Right renal cortex interstitium (tissue), 3 donors: ENCODE results near the gene DIDO1. TPM values are rescaled to one million over a fixed set of nuclear protein-coding genes. Genes with fewer than 3 reads are reported as not detected.
"Not testable (repeated sequence)": the region's sequence is repeated elsewhere in the genome, so short reads cannot be mapped to it uniquely, and the experiment has no call there.

Experiments used
- DNase-seq, 3 donors: peaks; one replicate each; pipeline ENCODE4 v3.0.0-alpha.2; 2013; ENCODE audit warnings: low read depth in 3 of 3, low spot score in 2 of 3
- polyA plus RNA-seq, 3 donors: library from polyadenylated mRNA; unstranded; fragments of 120-200 nt; gene quantifications; one replicate each; pipeline ENCODE4 v1.2.1, GENCODE V29; 2013; ENCODE audit not compliant: insufficient read length in 3 of 3

The DIDO1 gene
- polyA plus RNA-seq, 3 donors = 49.0 to 58.6 (median 57.1) TPM

- DNase-seq = no peak
These were observed 44.5 kb downstream of the DIDO1 start for GRCh38 chr20:62881662-62882395.

GRCh38 chr20:62880935-62881661 is 45.2 kb downstream of the DIDO1 start:
- DNase-seq = no peak

GRCh38 chr20:62880147-62880934 is 46.0 kb downstream of the DIDO1 start:
- no peak for DNase-seq

- no peak for DNase-seq
These were observed 46.8 kb downstream of the DIDO1 start for GRCh38 chr20:62879275-62880146.

- DNase-seq = no peak
These were observed 47.9 kb downstream of the DIDO1 start for GRCh38 chr20:62878244-62879038.

- DNase-seq = no peak
These were observed 49.1 kb downstream of the DIDO1 start for GRCh38 chr20:62876902-62877816.

- DNase-seq = no peak
These were observed 49.8 kb downstream of the DIDO1 start for GRCh38 chr20:62876501-62876901.

- DNase-seq = no peak
These were observed 50.6 kb downstream of the DIDO1 start for GRCh38 chr20:62875419-62876361.

- DNase-seq = no peak
These were observed 51.4 kb downstream of the DIDO1 start for GRCh38 chr20:62874964-62875344.

GRCh38 chr20:62873681-62874031 is 52.6 kb downstream of the DIDO1 start:
- DNase-seq = not testable (repeated sequence)

- no peak for DNase-seq
These were observed 53.0 kb downstream of the DIDO1 start for GRCh38 chr20:62873280-62873679.

GRCh38 chr20:62872862-62873261 is 53.4 kb downstream of the DIDO1 start:
- no peak for DNase-seq

GRCh38 chr20:62872184-62872847 is 54.0 kb downstream of the DIDO1 start:
- no peak for DNase-seq

- no peak for DNase-seq
These were observed 62.1 kb downstream of the DIDO1 start for GRCh38 chr20:62864207-62864606.

- no peak for DNase-seq
These were observed 64.5 kb downstream of the DIDO1 start, which contains the start of gene TCFL5 for GRCh38 chr20:62861726-62862336. TCFL5 (minus strand) TSS chr20:62861822; CDS start chr20:62861670, 152 bp downstream.

- DNase-seq = no peak
These were observed 65.2 kb downstream of the DIDO1 start for GRCh38 chr20:62860924-62861691.
